ENCODE results near the gene LPO. TPM values are rescaled to one million over a fixed set of nuclear protein-coding genes. Genes with fewer than 3 reads are reported as not detected.

Gene LPO
- total and polyA plus RNA-seq, 9 of the 15 experiments (the other 6 are each of a cell fraction or from before 2014, with no cell fraction given), result 0.07 to 0.11 TPM; not detected in 7

DNA sequence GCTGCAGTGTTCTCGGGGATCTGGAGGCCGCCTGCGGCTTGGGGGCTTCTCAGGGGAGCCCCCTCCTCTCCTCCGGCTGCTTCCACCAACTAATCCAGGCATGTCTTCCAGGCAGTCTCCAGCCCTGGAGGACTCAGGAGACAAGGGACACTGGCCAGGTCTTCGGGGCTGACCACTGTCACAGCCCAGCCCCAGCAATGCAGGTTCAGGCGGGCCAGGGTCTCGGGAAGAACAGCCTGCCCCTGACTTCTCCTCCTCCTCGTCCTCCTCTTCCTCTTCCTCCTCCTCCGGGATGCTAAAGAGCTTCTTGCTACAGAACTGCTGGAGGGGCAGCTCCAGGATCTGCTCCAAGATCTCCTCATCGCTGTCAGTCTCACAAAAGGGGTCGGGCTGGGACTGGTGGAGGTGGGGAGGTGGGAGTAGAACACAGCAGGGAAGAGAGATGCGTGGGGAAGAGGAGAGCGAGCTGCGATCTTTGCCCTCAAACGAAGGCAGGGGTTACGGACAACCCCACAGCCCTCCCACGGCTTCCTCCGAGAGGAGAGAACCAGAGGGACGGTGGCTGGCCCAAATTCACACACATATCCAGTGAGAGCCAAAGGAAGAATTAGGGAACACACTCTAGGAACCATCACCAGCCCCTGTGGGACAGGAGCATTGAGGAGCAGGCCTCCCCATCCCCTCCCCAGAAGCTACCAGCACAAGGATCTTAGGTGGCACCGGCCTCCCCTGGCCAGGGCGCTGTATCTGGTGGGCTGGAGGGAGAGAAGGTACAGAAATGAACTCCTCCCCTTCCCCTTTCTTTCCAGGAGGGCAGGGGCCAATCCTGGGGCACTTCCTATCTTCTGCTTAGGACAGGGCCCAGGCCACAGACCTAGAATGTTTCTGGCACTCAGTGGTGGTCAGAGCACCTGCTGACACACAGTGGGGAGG, 70.9 kb downstream of the LPO start:
- H3K4me3 ChIP-seq, result no peak overlapping the region
- ATAC-seq, result no peak
- POLR2A ChIA-PET, result interaction anchor here (0.7 kb wide), 1 partner anchor 27 kb away, joined by 3 read pairs; no protein-coding TSS in a partner anchor
- no peaks in the 10 kb centered on the region for H4K20me1 ChIP-seq (replicated peaks; ENCODE audit: control insufficient read depth, insufficient read depth, low read length)
- in situ Hi-C loops (cut with MboI) (no loop called here), intact Hi-C loops (cut with micrococcal nuclease) (no loop called here)
- H2AFZ ChIP-seq (ENCODE audit: low read depth, low read length), result no peak overlapping the region
- H3K36me3 ChIP-seq (ENCODE audit: control insufficient read depth, insufficient read depth, low read length), result no peaks in the 10 kb centered on the region
- no TSS peak for BruUV-seq (replicated peaks)
- no peak for TF ChIP-seq MBD2 (IDR thresholded peaks at IDR 0.05; ENCODE audit: borderline replicate concordance, low read depth)
- no peak for TF ChIP-seq ZNF408 (CRISPR knock-in tag; IDR thresholded peaks at IDR 0.05; ENCODE audit: low read depth)
- TF ChIP-seq IRF2 (CRISPR knock-in tag; IDR thresholded peaks at IDR 0.05), result no peak
- TF ChIP-seq, protein P1, sequence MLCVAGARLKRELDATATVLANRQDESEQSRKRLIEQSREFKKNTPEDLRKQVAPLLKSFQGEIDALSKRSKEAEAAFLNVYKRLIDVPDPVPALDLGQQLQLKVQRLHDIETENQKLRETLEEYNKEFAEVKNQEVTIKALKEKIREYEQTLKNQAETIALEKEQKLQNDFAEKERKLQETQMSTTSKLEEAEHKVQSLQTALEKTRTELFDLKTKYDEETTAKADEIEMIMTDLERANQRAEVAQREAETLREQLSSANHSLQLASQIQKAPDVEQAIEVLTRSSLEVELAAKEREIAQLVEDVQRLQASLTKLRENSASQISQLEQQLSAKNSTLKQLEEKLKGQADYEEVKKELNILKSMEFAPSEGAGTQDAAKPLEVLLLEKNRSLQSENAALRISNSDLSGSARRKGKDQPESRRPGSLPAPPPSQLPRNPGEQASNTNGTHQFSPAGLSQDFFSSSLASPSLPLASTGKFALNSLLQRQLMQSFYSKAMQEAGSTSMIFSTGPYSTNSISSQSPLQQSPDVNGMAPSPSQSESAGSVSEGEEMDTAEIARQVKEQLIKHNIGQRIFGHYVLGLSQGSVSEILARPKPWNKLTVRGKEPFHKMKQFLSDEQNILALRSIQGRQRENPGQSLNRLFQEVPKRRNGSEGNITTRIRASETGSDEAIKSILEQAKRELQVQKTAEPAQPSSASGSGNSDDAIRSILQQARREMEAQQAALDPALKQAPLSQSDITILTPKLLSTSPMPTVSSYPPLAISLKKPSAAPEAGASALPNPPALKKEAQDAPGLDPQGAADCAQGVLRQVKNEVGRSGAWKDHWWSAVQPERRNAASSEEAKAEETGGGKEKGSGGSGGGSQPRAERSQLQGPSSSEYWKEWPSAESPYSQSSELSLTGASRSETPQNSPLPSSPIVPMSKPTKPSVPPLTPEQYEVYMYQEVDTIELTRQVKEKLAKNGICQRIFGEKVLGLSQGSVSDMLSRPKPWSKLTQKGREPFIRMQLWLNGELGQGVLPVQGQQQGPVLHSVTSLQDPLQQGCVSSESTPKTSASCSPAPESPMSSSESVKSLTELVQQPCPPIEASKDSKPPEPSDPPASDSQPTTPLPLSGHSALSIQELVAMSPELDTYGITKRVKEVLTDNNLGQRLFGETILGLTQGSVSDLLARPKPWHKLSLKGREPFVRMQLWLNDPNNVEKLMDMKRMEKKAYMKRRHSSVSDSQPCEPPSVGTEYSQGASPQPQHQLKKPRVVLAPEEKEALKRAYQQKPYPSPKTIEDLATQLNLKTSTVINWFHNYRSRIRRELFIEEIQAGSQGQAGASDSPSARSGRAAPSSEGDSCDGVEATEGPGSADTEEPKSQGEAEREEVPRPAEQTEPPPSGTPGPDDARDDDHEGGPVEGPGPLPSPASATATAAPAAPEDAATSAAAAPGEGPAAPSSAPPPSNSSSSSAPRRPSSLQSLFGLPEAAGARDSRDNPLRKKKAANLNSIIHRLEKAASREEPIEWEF (CRISPR knock-in tag; IDR thresholded peaks at IDR 0.05), result no peak
- no peak for TF ChIP-seq LEF1 (IDR thresholded peaks at IDR 0.05)
- no peak for TF ChIP-seq ZNF551 (CRISPR knock-in tag; IDR thresholded peaks at IDR 0.05)
- no peak for TF ChIP-seq ESRRB (CRISPR knock-in tag; IDR thresholded peaks at IDR 0.05; ENCODE audit: borderline replicate concordance)
- TF ChIP-seq HDAC8 (tag; IDR thresholded peaks at IDR 0.05), result no peak
- no peak for TF ChIP-seq SMC3 (conservative IDR thresholded peaks at IDR 0.05; ENCODE audit: insufficient read depth, low read depth, low read length)
- TF ChIP-seq PRPF4 (IDR thresholded peaks at IDR 0.05; ENCODE audit: insufficient read depth, low read depth, low read length, poor library complexity, severe bottlenecking), result no peak
- TF ChIP-seq BHLHE40 (IDR thresholded peaks at IDR 0.05; ENCODE audit: low read length), result no peak
- TF ChIP-seq PURB (CRISPR knock-in tag; IDR thresholded peaks at IDR 0.05; ENCODE audit: low read depth), result no peak
- no peak for TF ChIP-seq TBP (optimal IDR thresholded peaks at IDR 0.05; ENCODE audit: low read depth, low read length)
- TF ChIP-seq, protein P2, sequence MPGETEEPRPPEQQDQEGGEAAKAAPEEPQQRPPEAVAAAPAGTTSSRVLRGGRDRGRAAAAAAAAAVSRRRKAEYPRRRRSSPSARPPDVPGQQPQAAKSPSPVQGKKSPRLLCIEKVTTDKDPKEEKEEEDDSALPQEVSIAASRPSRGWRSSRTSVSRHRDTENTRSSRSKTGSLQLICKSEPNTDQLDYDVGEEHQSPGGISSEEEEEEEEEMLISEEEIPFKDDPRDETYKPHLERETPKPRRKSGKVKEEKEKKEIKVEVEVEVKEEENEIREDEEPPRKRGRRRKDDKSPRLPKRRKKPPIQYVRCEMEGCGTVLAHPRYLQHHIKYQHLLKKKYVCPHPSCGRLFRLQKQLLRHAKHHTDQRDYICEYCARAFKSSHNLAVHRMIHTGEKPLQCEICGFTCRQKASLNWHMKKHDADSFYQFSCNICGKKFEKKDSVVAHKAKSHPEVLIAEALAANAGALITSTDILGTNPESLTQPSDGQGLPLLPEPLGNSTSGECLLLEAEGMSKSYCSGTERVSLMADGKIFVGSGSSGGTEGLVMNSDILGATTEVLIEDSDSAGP (CRISPR knock-in tag; IDR thresholded peaks at IDR 0.05), result no peak
- no peak for TF ChIP-seq POLR2B (IDR thresholded peaks at IDR 0.05; ENCODE audit: low read depth, partially characterized antibody)
- TF ChIP-seq RUNX1 (IDR thresholded peaks at IDR 0.05; ENCODE audit: low read depth), result no peak
- no peaks in the 10 kb centered on the region for H3K79me2 ChIP-seq (ENCODE audit: control insufficient read depth, insufficient read depth, low read length)
- FAIRE-seq, result no peak
- H3K4me2 ChIP-seq (ENCODE audit: insufficient read depth, low read length), result no peak overlapping the region
- WGBS (ENCODE audit: insufficient coverage, low coverage, missing lambda C conversion rate), result 70% methylated on average over 10 of the region's 21 CpGs
- peaks cover 7% of the 10 kb centered on the region for H3K9me1 ChIP-seq (ENCODE audit: control insufficient read depth, insufficient read depth, low read length)
- 0 out of 4 replicates have a peak overlapping the region, but pooled peaks of 1 of the 2 experiments have one; percentile 61 for H3K9ac ChIP-seq (ENCODE audit: insufficient read depth in 1 of 2, low read depth in 2 of 2, low read length in 2 of 2)
- H3K4me1 ChIP-seq (replicated peaks in 1 of 2; ENCODE audit: control insufficient read depth in 2 of 2, insufficient read depth in 2 of 2, low read length in 2 of 2), result peaks cover 4 to 34% of the 10 kb centered on the region in 2 experiments; a peak in 2 of 5 replicates
- no peaks in the 10 kb centered on the region for H3K27me3 ChIP-seq (ENCODE audit: control insufficient read depth in 2 of 2, insufficient read depth in 2 of 2, low read length in 2 of 2)
- DNase-seq (ENCODE audit: extremely low read depth in 1 of 4, low spot score in 3 of 4), result no peak
- CTCF ChIA-PET (ENCODE audit: low intra/inter-chr PET ratio), result no interaction called here
- no peaks in the 10 kb centered on the region for H3K9me3 ChIP-seq (replicated peaks; ENCODE audit: control insufficient read depth, insufficient read depth, low read depth, low read length)
- H3K27ac ChIP-seq (ENCODE audit: extremely low read depth, low read depth, low read length), result no peak overlapping the region

Data from K562 (cell line).